ENCODE results near the gene HSD17B1.
A peak's percentile ranks its signal among the peaks of the same experiment; 100 is the strongest.

HSD17B1 gene

DNA sequence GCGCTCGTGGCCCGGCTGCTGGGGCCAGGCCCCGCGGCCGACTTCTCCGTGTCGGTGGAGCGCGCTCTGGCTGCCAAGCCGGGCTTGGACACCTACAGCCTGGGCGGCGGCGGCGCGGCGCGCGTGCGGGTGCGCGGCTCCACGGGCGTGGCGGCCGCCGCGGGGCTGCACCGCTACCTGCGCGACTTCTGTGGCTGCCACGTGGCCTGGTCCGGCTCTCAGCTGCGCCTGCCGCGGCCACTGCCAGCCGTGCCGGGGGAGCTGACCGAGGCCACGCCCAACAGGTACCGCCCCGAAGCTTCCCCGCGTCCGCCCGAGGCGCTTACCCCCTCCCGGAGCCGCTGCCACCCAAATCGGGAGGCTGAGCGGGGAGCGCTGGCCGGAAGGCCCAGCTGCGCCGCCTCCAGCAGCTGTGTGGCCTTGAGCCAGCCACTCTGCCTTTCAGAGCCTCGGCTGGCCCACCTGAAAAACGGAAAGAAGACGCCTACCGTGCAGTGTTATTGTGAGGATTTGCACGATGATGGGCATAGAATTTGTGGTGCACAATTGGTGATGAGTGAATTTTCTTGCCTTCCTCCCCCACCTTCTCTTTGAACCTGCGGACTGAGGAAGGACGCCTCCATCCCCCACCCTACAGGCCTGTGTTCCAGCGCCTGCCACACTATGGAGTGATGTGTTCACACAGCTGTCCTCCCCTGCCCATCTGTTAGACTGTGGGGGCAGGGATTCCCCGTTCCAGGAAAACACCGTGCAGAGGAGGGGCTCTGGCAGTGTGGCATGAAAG lies 16.2 kb upstream of the HSD17B1 start:
- Histone ChIP-seq H3K79me2 (ENCODE audit: insufficient read depth, low read length) (peaks cover 41% of the 10 kb centered on the region), H2AFZ (ENCODE audit: low read length) (peak overlapping the region; percentile 32; the same call in 1 of the 2 replicates), H3K4me1 (ENCODE audit: insufficient read depth, low read length, poor library complexity, severe bottlenecking) (peaks cover 40% of the 10 kb centered on the region), H4K20me1 (ENCODE audit: insufficient read depth, low read length, poor library complexity, severe bottlenecking) (peaks cover 8% of the 10 kb centered on the region), H3F3A (ENCODE audit: low read depth) (peaks cover 2% of the 10 kb centered on the region; the same call in 1 of the 2 replicates), H3K9me3 (ENCODE audit: insufficient read depth, low read depth, low read length) (no peaks in the 10 kb centered on the region), H3K4me2 (ENCODE audit: low read depth, low read length, poor library complexity, severe bottlenecking) (peak overlapping the region; percentile 96), H3K9ac (ENCODE audit: low read depth, low read length, poor library complexity, severe bottlenecking) (peak overlapping the region; percentile 91), H3K36me3 (ENCODE audit: insufficient read depth, low read length) (no peaks in the 10 kb centered on the region), H3K4me3 (ENCODE audit: low read length, poor library complexity, severe bottlenecking) (peak overlapping the region; percentile 84), H3K9me2 (replicated peaks; ENCODE audit: low read depth, low read length) (no peaks in the 10 kb centered on the region), H3K27me3 (ENCODE audit: insufficient read depth, low read length, poor library complexity, severe bottlenecking) (no peaks in the 10 kb centered on the region)
- TF ChIP-seq EZH2phosphoT487 (IDR thresholded peaks at IDR 0.05; ENCODE audit: borderline replicate concordance): no peak
- TF ChIP-seq, protein P1, sequence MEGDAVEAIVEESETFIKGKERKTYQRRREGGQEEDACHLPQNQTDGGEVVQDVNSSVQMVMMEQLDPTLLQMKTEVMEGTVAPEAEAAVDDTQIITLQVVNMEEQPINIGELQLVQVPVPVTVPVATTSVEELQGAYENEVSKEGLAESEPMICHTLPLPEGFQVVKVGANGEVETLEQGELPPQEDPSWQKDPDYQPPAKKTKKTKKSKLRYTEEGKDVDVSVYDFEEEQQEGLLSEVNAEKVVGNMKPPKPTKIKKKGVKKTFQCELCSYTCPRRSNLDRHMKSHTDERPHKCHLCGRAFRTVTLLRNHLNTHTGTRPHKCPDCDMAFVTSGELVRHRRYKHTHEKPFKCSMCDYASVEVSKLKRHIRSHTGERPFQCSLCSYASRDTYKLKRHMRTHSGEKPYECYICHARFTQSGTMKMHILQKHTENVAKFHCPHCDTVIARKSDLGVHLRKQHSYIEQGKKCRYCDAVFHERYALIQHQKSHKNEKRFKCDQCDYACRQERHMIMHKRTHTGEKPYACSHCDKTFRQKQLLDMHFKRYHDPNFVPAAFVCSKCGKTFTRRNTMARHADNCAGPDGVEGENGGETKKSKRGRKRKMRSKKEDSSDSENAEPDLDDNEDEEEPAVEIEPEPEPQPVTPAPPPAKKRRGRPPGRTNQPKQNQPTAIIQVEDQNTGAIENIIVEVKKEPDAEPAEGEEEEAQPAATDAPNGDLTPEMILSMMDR (conservative IDR thresholded peaks at IDR 0.05; ENCODE audit: low read length): no peak

DNA sequence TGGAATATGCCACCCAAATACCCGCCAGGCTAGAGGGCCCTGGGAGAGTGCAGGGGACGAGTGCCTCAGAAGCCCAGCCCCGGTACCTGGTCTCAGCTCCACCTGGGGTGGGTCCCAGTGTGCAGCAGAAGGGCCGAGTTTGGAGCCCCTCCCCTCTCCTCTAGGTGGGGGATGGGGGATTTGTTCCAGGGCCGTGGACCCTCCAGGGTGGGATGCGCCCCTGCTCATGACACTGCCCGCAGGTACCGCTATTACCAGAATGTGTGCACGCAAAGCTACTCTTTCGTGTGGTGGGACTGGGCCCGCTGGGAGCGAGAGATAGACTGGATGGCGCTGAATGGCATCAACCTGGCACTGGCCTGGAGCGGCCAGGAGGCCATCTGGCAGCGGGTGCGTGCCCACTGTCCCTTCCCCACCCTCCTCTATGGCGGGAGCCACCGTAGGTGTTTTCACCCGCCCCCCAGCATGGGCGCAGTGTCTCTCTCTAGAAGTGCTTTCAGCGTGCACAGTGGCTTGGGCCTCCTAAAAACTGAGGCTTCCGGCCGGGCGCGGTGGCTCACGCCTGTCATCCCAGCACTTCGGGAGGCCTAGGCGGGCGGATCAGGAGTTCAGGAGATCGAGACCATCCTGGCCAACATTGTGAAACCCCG lies 15.4 kb upstream of the HSD17B1 start:
- Histone ChIP-seq H3K9ac (ENCODE audit: low read depth, low read length, poor library complexity, severe bottlenecking) (peak overlapping the region; percentile 91), H3K4me1 (ENCODE audit: insufficient read depth, low read length, poor library complexity, severe bottlenecking) (peaks cover 37% of the 10 kb centered on the region)
- TF ChIP-seq, protein P1 (conservative IDR thresholded peaks at IDR 0.05; ENCODE audit: low read length): no peak
- no peak for TF ChIP-seq EZH2phosphoT487 (IDR thresholded peaks at IDR 0.05; ENCODE audit: borderline replicate concordance)

DNA sequence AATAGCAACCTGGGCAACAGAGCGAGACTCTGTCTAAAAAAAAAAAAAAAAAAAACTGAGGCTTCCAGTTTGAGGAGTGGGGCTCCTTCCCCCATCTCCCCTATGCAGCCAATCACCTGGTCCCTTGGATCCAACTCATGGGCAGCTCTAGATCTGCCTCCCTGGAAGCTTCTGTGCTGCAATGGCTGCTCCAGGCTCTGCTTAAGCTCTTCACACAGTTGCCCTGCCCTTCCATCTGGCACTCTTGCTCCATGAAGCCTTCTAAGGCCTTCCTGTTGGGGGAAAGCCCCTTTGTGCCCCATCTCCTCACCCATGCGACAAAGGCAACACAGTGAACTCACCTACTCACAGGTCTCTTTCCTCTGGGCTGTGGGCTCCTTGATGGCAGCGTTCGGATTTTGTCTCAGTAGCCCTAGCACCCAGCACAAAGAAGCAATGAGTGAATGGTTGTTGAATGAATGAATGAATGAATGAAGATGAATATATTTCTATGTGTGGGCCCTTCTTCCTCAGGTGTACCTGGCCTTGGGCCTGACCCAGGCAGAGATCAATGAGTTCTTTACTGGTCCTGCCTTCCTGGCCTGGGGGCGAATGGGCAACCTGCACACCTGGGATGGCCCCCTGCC lies 14.8 kb upstream of the HSD17B1 start:
- no peak for TF ChIP-seq EZH2phosphoT487 (IDR thresholded peaks at IDR 0.05; ENCODE audit: borderline replicate concordance)
- TF ChIP-seq, protein P1 (conservative IDR thresholded peaks at IDR 0.05; ENCODE audit: low read length): no peak
- no peaks in the 10 kb centered on the region for H3F3A ChIP-seq (ENCODE audit: low read depth)
- peak overlapping the region; percentile 91 for H3K9ac ChIP-seq (ENCODE audit: low read depth, low read length, poor library complexity, severe bottlenecking)
- peaks cover 41% of the 10 kb centered on the region for H3K79me2 ChIP-seq (ENCODE audit: insufficient read depth, low read length)
- no peak overlapping the region for H2AFZ ChIP-seq (ENCODE audit: low read length)
- no peaks in the 10 kb centered on the region; the same call in 1 of the 2 replicates for H3K36me3 ChIP-seq (ENCODE audit: insufficient read depth, low read length)
- H4K20me1 ChIP-seq (ENCODE audit: insufficient read depth, low read length, poor library complexity, severe bottlenecking): peaks cover 8% of the 10 kb centered on the region
- no peaks in the 10 kb centered on the region for H3K9me3 ChIP-seq (ENCODE audit: insufficient read depth, low read depth, low read length)
- peak overlapping the region; percentile 84 for H3K4me3 ChIP-seq (ENCODE audit: low read length, poor library complexity, severe bottlenecking)
- H3K9me2 ChIP-seq (replicated peaks; ENCODE audit: low read depth, low read length): no peaks in the 10 kb centered on the region
- H3K27me3 ChIP-seq (ENCODE audit: insufficient read depth, low read length, poor library complexity, severe bottlenecking): no peaks in the 10 kb centered on the region
- H3K4me1 ChIP-seq (ENCODE audit: insufficient read depth, low read length, poor library complexity, severe bottlenecking): peaks cover 37% of the 10 kb centered on the region
- H3K4me2 ChIP-seq (ENCODE audit: low read depth, low read length, poor library complexity, severe bottlenecking): peak overlapping the region; percentile 96

More for the DNA sequence above, 15.4 kb upstream of the HSD17B1 start:
- Histone ChIP-seq H3K36me3 (ENCODE audit: insufficient read depth, low read length) (no peaks in the 10 kb centered on the region), H3K9me3 (ENCODE audit: insufficient read depth, low read depth, low read length) (no peaks in the 10 kb centered on the region), H3K79me2 (ENCODE audit: insufficient read depth, low read length) (peaks cover 41% of the 10 kb centered on the region), H3K27me3 (ENCODE audit: insufficient read depth, low read length, poor library complexity, severe bottlenecking) (no peaks in the 10 kb centered on the region), H3K4me3 (ENCODE audit: low read length, poor library complexity, severe bottlenecking) (peak overlapping the region; percentile 84), H3K9me2 (replicated peaks; ENCODE audit: low read depth, low read length) (no peaks in the 10 kb centered on the region), H2AFZ (ENCODE audit: low read length) (no peak overlapping the region; the same call in 1 of the 2 replicates), H3F3A (ENCODE audit: low read depth) (no peaks in the 10 kb centered on the region), H4K20me1 (ENCODE audit: insufficient read depth, low read length, poor library complexity, severe bottlenecking) (peaks cover 8% of the 10 kb centered on the region), H3K4me2 (ENCODE audit: low read depth, low read length, poor library complexity, severe bottlenecking) (peak overlapping the region; percentile 96)
